K562 (cell line): ENCODE measurements around the gene EEF1A1. TPM values are rescaled to one million over a fixed set of nuclear protein-coding genes. Genes with fewer than 3 reads are reported as not detected.
A peak's percentile ranks its signal among the peaks of the same experiment; 100 is the strongest.

ENCODE experiments used
- IRF2 ChIP-seq: sonication (generic); formaldehyde crosslinking; IDR thresholded peaks from 2 replicates; pipeline ENCODE4 v1.8.1; 2022; ENCODE audit warnings: mild to moderate bottlenecking, missing genetic modification reagents
- KLF1 ChIP-seq: fragments of 450-650 bp; IDR thresholded peaks from 2 replicates; pipeline ENCODE4 v1.6.1; 2016; ENCODE audit warnings: missing genetic modification characterization, missing compliant biosample characterization
- NCOR1 ChIP-seq: fragments of 450-650 bp; IDR thresholded peaks from 2 replicates; pipeline ENCODE4 v1.6.1; 2016; ENCODE audit warnings: mild to moderate bottlenecking, moderate library complexity
- POLR2AphosphoS2 ChIP-seq: IDR thresholded peaks from 2 replicates; pipeline ENCODE4 v1.6.1; 2012; ENCODE audit warnings: low read length, improper control_type of control experiment
- RB1 ChIP-seq: fragments of 450-650 bp; IDR thresholded peaks from 2 replicates; pipeline ENCODE4 v1.6.1; 2017; ENCODE audit warnings: low read depth, mild to moderate bottlenecking
- RNF2 ChIP-seq: sonication (generic); IDR thresholded peaks from 2 replicates; pipeline ENCODE4 v1.6.1; 2016
- SREBF2 ChIP-seq: sonication (generic); formaldehyde crosslinking; IDR thresholded peaks from 2 replicates; pipeline ENCODE4 v1.4.0; 2020; ENCODE audit warnings: mild to moderate bottlenecking, missing genetic modification reagents
- TGIF2 ChIP-seq: sonication (generic); formaldehyde crosslinking; IDR thresholded peaks from 2 replicates; pipeline ENCODE4 v1.8.1; 2022; ENCODE audit warnings: mild to moderate bottlenecking, missing genetic modification reagents, moderate library complexity
- THRA ChIP-seq: fragments of 450-650 bp; IDR thresholded peaks from 2 replicates; pipeline ENCODE4 v1.6.1; 2017; ENCODE audit warnings: mild to moderate bottlenecking, moderate library complexity
- ZBED1 ChIP-seq: IDR thresholded peaks from 2 replicates; pipeline ENCODE4 v1.6.1; 2014
- ZBTB49 ChIP-seq: sonication (generic); formaldehyde crosslinking; IDR thresholded peaks from 2 replicates; pipeline ENCODE4 v1.8.0; 2022; ENCODE audit warnings: missing genetic modification reagents, mild to moderate bottlenecking, borderline replicate concordance
- polyA plus RNA-seq, 8 experiments: library from polyadenylated mRNA; depleted of rRNA in 4 of 8; stranded (reverse) in 5 of 8; unstranded in 3 of 8; fragments of >200 nt; fragmentation: Nextera tagmentation in 2 of 8; fragmentation: Illumina TruSeq in 1 of 8; extraction: Ambion mirVana in 2 of 8; extraction: Trizol in 1 of 8; gene quantifications; 2 replicates each; pipeline versions ENCODE4 v1.2.1 to v1.2.3, GENCODE V29; 2011 to 2014; ENCODE audit warnings: inconsistent platforms in 1 of 8, missing spikeins in 1 of 8
- total RNA-seq, 7 experiments: library from RNA; depleted of rRNA in 6 of 7; stranded (reverse); fragments of >200 nt in 6 of 7; fragmentation: Illumina TruSeq in 2 of 7; extraction: Trizol in 2 of 7; gene quantifications; 2 replicates each; pipeline versions ENCODE4 v1.2.1 to v1.2.3, GENCODE V29; 2011 to 2021; ENCODE audit warnings: low replicate concordance in 1 of 7
- TF ChIP-seq, protein P1 (sequence below): sonication (generic); formaldehyde crosslinking; IDR thresholded peaks from 2 replicates; pipeline ENCODE4 v1.8.1; 2023; ENCODE audit warnings: mild to moderate bottlenecking, missing genetic modification reagents
- TF ChIP-seq, protein P2 (sequence below): fragments of 250-450 bp; sonication (Bioruptor Pico); IDR thresholded peaks from 2 replicates; pipeline ENCODE4 v1.4.0; 2020; ENCODE audit warnings: mild to moderate bottlenecking
- TF ChIP-seq, protein P3 (sequence below), 3 experiments: IDR thresholded peaks in 2 of 3; conservative IDR thresholded peaks in 1 of 3; 2 replicates each; pipeline ENCODE4 v1.5.1; 2011 to 2012; ENCODE audit warnings: low read length in 3 of 3, mild to moderate bottlenecking in 3 of 3, control low read depth in 2 of 3, improper control_type of control experiment in 1 of 3, inconsistent platforms in 1 of 3, low read depth in 1 of 3, mixed read lengths in 1 of 3, moderate library complexity in 1 of 3; ENCODE audit not compliant: insufficient read depth in 2 of 3

EEF1A1 gene
- total and polyA plus RNA-seq, 9 of the 15 experiments (the other 6 are each of a cell fraction or from before 2014, with no cell fraction given): 6,453 to 17,323 (median 11,082) TPM

GRCh38 chr6:73523434-73524123 is 2.7 kb upstream of the EEF1A1 start (continued):
- no peak for TF ChIP-seq THRA
- TF ChIP-seq, protein P1, sequence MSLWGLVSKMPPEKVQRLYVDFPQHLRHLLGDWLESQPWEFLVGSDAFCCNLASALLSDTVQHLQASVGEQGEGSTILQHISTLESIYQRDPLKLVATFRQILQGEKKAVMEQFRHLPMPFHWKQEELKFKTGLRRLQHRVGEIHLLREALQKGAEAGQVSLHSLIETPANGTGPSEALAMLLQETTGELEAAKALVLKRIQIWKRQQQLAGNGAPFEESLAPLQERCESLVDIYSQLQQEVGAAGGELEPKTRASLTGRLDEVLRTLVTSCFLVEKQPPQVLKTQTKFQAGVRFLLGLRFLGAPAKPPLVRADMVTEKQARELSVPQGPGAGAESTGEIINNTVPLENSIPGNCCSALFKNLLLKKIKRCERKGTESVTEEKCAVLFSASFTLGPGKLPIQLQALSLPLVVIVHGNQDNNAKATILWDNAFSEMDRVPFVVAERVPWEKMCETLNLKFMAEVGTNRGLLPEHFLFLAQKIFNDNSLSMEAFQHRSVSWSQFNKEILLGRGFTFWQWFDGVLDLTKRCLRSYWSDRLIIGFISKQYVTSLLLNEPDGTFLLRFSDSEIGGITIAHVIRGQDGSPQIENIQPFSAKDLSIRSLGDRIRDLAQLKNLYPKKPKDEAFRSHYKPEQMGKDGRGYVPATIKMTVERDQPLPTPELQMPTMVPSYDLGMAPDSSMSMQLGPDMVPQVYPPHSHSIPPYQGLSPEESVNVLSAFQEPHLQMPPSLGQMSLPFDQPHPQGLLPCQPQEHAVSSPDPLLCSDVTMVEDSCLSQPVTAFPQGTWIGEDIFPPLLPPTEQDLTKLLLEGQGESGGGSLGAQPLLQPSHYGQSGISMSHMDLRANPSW (CRISPR knock-in tag): no peak
- TF ChIP-seq ZBED1: peak; percentile 40; the same call in 1 of the 2 replicates
- TF ChIP-seq RB1: peak; percentile 88
- no peak for TF ChIP-seq IRF2 (CRISPR knock-in tag)
- TF ChIP-seq ZBTB49 (CRISPR knock-in tag): no peak
- no peak for TF ChIP-seq TGIF2 (CRISPR knock-in tag)
- TF ChIP-seq NCOR1: 0 out of 2 replicates have a peak, but pooled peaks have one; percentile 3
- TF ChIP-seq POLR2AphosphoS2: peak; percentile 43; the same call in 1 of the 2 replicates
- no peak for TF ChIP-seq SREBF2 (CRISPR knock-in tag)
- 0 out of 2 replicates have a peak, but pooled peaks have one; percentile 18 for TF ChIP-seq RNF2
- no peak for TF ChIP-seq KLF1 (tag)
- TF ChIP-seq, protein P2, sequence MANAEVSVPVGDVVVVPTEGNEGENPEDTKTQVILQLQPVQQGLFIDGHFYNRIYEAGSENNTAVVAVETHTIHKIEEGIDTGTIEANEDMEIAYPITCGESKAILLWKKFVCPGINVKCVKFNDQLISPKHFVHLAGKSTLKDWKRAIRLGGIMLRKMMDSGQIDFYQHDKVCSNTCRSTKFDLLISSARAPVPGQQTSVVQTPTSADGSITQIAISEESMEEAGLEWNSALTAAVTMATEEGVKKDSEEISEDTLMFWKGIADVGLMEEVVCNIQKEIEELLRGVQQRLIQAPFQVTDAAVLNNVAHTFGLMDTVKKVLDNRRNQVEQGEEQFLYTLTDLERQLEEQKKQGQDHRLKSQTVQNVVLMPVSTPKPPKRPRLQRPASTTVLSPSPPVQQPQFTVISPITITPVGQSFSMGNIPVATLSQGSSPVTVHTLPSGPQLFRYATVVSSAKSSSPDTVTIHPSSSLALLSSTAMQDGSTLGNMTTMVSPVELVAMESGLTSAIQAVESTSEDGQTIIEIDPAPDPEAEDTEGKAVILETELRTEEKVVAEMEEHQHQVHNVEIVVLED (CRISPR knock-in tag): 0 out of 2 replicates have a peak, but pooled peaks have one; percentile 26
- TF ChIP-seq, protein P3, sequence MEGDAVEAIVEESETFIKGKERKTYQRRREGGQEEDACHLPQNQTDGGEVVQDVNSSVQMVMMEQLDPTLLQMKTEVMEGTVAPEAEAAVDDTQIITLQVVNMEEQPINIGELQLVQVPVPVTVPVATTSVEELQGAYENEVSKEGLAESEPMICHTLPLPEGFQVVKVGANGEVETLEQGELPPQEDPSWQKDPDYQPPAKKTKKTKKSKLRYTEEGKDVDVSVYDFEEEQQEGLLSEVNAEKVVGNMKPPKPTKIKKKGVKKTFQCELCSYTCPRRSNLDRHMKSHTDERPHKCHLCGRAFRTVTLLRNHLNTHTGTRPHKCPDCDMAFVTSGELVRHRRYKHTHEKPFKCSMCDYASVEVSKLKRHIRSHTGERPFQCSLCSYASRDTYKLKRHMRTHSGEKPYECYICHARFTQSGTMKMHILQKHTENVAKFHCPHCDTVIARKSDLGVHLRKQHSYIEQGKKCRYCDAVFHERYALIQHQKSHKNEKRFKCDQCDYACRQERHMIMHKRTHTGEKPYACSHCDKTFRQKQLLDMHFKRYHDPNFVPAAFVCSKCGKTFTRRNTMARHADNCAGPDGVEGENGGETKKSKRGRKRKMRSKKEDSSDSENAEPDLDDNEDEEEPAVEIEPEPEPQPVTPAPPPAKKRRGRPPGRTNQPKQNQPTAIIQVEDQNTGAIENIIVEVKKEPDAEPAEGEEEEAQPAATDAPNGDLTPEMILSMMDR (IDR thresholded peaks at IDR 0.05 in 2 of 3, conservative IDR thresholded peaks at IDR 0.05 in 1 of 3; ENCODE audit: insufficient read depth in 2 of 3, low read depth in 1 of 3, low read length in 3 of 3): peak in 1 of 3 experiments; percentile 0; a peak in 1 of 6 replicates
